Keratinocyte (primary cell): Measurements from ENCODE around the gene MAP7D2. TPM values are rescaled to one million over a fixed set of nuclear protein-coding genes. Genes with fewer than 3 reads are reported as not detected.

ENCODE experiments used
- DNase-seq: peaks from one replicate; pipeline ENCODE4 v3.0.0-alpha.2; 2011; ENCODE audit warnings: low read depth, missing footprints, low spot score
- FAIRE-seq: peaks from 2 replicates; lab custom pipeline; 2011; peaks lifted over from hg19 to GRCh38; lab: Jason Lieb, UNC
- H2AFZ ChIP-seq: 2 replicates; pipeline ENCODE4 v1.6.0; 2012; ENCODE audit warnings: low read length, control low read depth, inconsistent platforms; ENCODE audit not compliant: control insufficient read depth
- H3K27ac ChIP-seq: 2 replicates; pipeline ENCODE4 v1.5.1; 2011; ENCODE audit warnings: low read length; ENCODE audit not compliant: control insufficient read depth, insufficient read depth
- H3K27me3 ChIP-seq: 3 replicates; pipeline ENCODE4 v1.6.0; 2011; ENCODE audit warnings: low read length; ENCODE audit not compliant: control insufficient read depth, insufficient read depth; ENCODE audit errors: extremely low read depth
- H3K36me3 ChIP-seq, 2 experiments: 2 replicates in 1 of 2; 3 replicates in 1 of 2; pipeline ENCODE4 v1.5.1; 2011; ENCODE audit warnings: low read length in 2 of 2, mild to moderate bottlenecking in 1 of 2; ENCODE audit not compliant: control insufficient read depth in 2 of 2, insufficient read depth in 2 of 2; ENCODE audit errors: extremely low read depth in 1 of 2
- H3K4me1 ChIP-seq: 3 replicates; pipeline ENCODE4 v1.5.1; 2011; ENCODE audit warnings: low read length; ENCODE audit not compliant: control insufficient read depth, insufficient read depth; ENCODE audit errors: extremely low read depth
- H3K4me2 ChIP-seq: 3 replicates; pipeline ENCODE4 v1.6.0; 2011; ENCODE audit warnings: low read depth, low read length; ENCODE audit not compliant: control insufficient read depth, insufficient read depth; ENCODE audit errors: extremely low read depth
- H3K4me3 ChIP-seq, 3 experiments: fragments of 200-600 bp in 1 of 3; sonication (generic) in 1 of 3; 2 replicates in 2 of 3; 3 replicates in 1 of 3; pipeline ENCODE4 v1.5.1; 2011 to 2016; ENCODE audit warnings: low read length in 3 of 3, mild to moderate bottlenecking in 3 of 3, control low read depth in 2 of 3, inconsistent platforms in 1 of 3, low read depth in 1 of 3, mixed read lengths in 1 of 3, mixed run types in 1 of 3, moderate library complexity in 1 of 3; ENCODE audit not compliant: control insufficient read depth in 2 of 3, insufficient read depth in 2 of 3; ENCODE audit errors: extremely low read depth in 1 of 3
- H3K79me2 ChIP-seq: 2 replicates; pipeline ENCODE4 v1.6.0; 2012; ENCODE audit warnings: low read length; ENCODE audit not compliant: control insufficient read depth, insufficient read depth
- H3K9ac ChIP-seq: 3 replicates; pipeline ENCODE4 v1.6.0; 2011; ENCODE audit warnings: low read length; ENCODE audit not compliant: control insufficient read depth, insufficient read depth; ENCODE audit errors: extremely low read depth
- H3K9me1 ChIP-seq: 3 replicates; pipeline ENCODE4 v1.6.0; 2011; ENCODE audit warnings: low read length; ENCODE audit not compliant: control insufficient read depth, insufficient read depth; ENCODE audit errors: extremely low read depth
- H3K9me3 ChIP-seq: 2 replicates; pipeline ENCODE4 v1.5.1; 2012; ENCODE audit warnings: low read depth, low read length; ENCODE audit not compliant: control insufficient read depth
- H4K20me1 ChIP-seq: 3 replicates; pipeline ENCODE4 v1.6.0; 2011; ENCODE audit warnings: low read length; ENCODE audit not compliant: control insufficient read depth, insufficient read depth; ENCODE audit errors: extremely low read depth
- CTCF ChIP-seq, 3 experiments: IDR thresholded peaks in 1 of 3; conservative IDR thresholded peaks in 1 of 3; optimal IDR thresholded peaks in 1 of 3; 2 replicates in 2 of 3; 3 replicates in 1 of 3; pipeline versions ENCODE3 to v1.5.1; 2011; ENCODE audit warnings: low read length in 3 of 3, mild to moderate bottlenecking in 3 of 3, moderate library complexity in 2 of 3, control low read depth in 1 of 3, inconsistent platforms in 1 of 3; ENCODE audit not compliant: insufficient read depth in 2 of 3; ENCODE audit errors: extremely low read depth in 1 of 3
- EZH2 ChIP-seq: IDR thresholded peaks from one replicate; pipeline ENCODE4 v1.6.1; 2012; ENCODE audit warnings: inconsistent platforms, mild to moderate bottlenecking, low read length, moderate library complexity
- dilution Hi-C: fragments of 300-500 bp; cut with MboI; formaldehyde crosslinking; loops from one replicate; pipeline ENCODE4 v1.7.0; 2020; ENCODE audit warnings: low sequenced_read_pairs; ENCODE audit not compliant: extremely low pct_ligation_motif_present
- polyA plus RNA-seq, 5 experiments: library from polyadenylated mRNA; depleted of rRNA in 3 of 5; stranded (reverse) in 3 of 5; stranded (forward) in 1 of 5; unstranded in 1 of 5; fragments of >200 nt; gene quantifications; 1 replicate in 1 of 5; 2 replicates in 3 of 5; 3 replicates in 1 of 5; pipeline versions ENCODE4 v1.2.1 to v1.2.3, GENCODE V29; 2011 to 2012; ENCODE audit warnings: missing spikeins in 2 of 5, low read depth in 1 of 5, low replicate concordance in 1 of 5

MAP7D2 gene
- polyA plus RNA-seq, 1 donor (not counting 4 experiments of a cell fraction or from before 2014, with no cell fraction given): 0.76 TPM

- no peak overlapping the region for H2AFZ ChIP-seq
- H3K79me2 ChIP-seq: no peaks in the 10 kb centered on the region
- no peaks in the 10 kb centered on the region for H3K9me3 ChIP-seq
- DNase-seq: no peak
- TF ChIP-seq CTCF (optimal IDR thresholded peaks at IDR 0.05 in 1 of 3, IDR thresholded peaks at IDR 0.05 in 1 of 3, conservative IDR thresholded peaks at IDR 0.05 in 1 of 3; ENCODE audit: extremely low read depth in 1 of 3, insufficient read depth in 2 of 3, low read length in 3 of 3) (no peak), EZH2 (no peak)
- no peaks in the 10 kb centered on the region for H3K27me3 ChIP-seq
- FAIRE-seq: no peak
- no peak overlapping the region for H3K9ac ChIP-seq
- H3K4me3 ChIP-seq: no peak overlapping the region
- no peaks in the 10 kb centered on the region for H3K4me1 ChIP-seq
- H3K4me2 ChIP-seq: no peak overlapping the region
- H3K36me3 ChIP-seq: no peaks in the 10 kb centered on the region
- H3K27ac ChIP-seq: no peak overlapping the region
- dilution Hi-C loops: no loop called here
- no peaks in the 10 kb centered on the region for H3K9me1 ChIP-seq
- no peaks in the 10 kb centered on the region for H4K20me1 ChIP-seq
These were observed 79.5 kb downstream of the MAP7D2 start for GRCh38 chrX:20037186-20037585.

GRCh38 chrX:20032201-20032600 lies 84.5 kb downstream of the MAP7D2 start:
- H2AFZ ChIP-seq: no peak overlapping the region
- TF ChIP-seq EZH2 (no peak), CTCF (optimal IDR thresholded peaks at IDR 0.05 in 1 of 3, IDR thresholded peaks at IDR 0.05 in 1 of 3, conservative IDR thresholded peaks at IDR 0.05 in 1 of 3; ENCODE audit: extremely low read depth in 1 of 3, insufficient read depth in 2 of 3, low read length in 3 of 3) (no peak)
- no peak overlapping the region for H3K4me3 ChIP-seq
- H3K36me3 ChIP-seq: no peaks in the 10 kb centered on the region
- no peaks in the 10 kb centered on the region for H4K20me1 ChIP-seq
- no peak overlapping the region for H3K27ac ChIP-seq
- dilution Hi-C loops: no loop called here
- no peaks in the 10 kb centered on the region for H3K9me1 ChIP-seq
- no peak overlapping the region for H3K9ac ChIP-seq
- no peak overlapping the region for H3K4me2 ChIP-seq
- H3K4me1 ChIP-seq: no peaks in the 10 kb centered on the region
- no peaks in the 10 kb centered on the region for H3K9me3 ChIP-seq
- H3K79me2 ChIP-seq: no peaks in the 10 kb centered on the region
- FAIRE-seq (no peak), DNase-seq (no peak)
- no peaks in the 10 kb centered on the region for H3K27me3 ChIP-seq
